Tibial nerve (tissue), 4 donors: ENCODE data around the gene UNCX. TPM values are rescaled to one million over a fixed set of nuclear protein-coding genes. Genes with fewer than 3 reads are reported as not detected.
"Not testable (repeated sequence)": the region's sequence is repeated elsewhere in the genome, so short reads cannot be mapped to it uniquely, and the experiment has no call there.

Experiments
- DNase-seq, 2 donors: peaks; one replicate each; pipeline ENCODE4 v3.0.0-alpha.2; 2019; ENCODE audit warnings: low spot score in 2 of 2
- H3K27ac ChIP-seq, 4 donors: fragments of 200-600 bp; sonication (generic) in 3 of 4; one replicate each; pipeline ENCODE4 v1.5.1; 2017 to 2019; ENCODE audit warnings: mild to moderate bottlenecking in 1 of 4
- H3K27me3 ChIP-seq, 2 donors: fragments of 200-600 bp; sonication (generic) in 1 of 2; one replicate each; pipeline versions ENCODE4 v1.5.1 to v1.6.0; 2017 to 2019
- H3K36me3 ChIP-seq, 3 donors: fragments of 200-600 bp; sonication (generic); one replicate each; pipeline ENCODE4 v1.5.1; 2018 to 2019
- H3K4me1 ChIP-seq, 4 donors: fragments of 200-600 bp; sonication (generic) in 3 of 4; one replicate each; pipeline ENCODE4 v1.5.1; 2017 to 2019
- H3K4me3 ChIP-seq, 4 donors: fragments of 200-600 bp; sonication (generic) in 3 of 4; one replicate each; pipeline ENCODE4 v1.5.1; 2017 to 2019; ENCODE audit warnings: mild to moderate bottlenecking in 1 of 4, moderate library complexity in 1 of 4
- H3K9me3 ChIP-seq, 4 donors: fragments of 200-600 bp; sonication (generic) in 3 of 4; one replicate each; pipeline ENCODE4 v1.5.1; 2017 to 2019
- EP300 ChIP-seq, 2 donors: sonication (generic); formaldehyde crosslinking; IDR thresholded peaks; one replicate each; pipeline ENCODE4 v1.6.1; 2017; ENCODE audit warnings: antibody characterized with exemption in 2 of 2, mild to moderate bottlenecking in 1 of 2
- POLR2A ChIP-seq, 2 donors: fragments of 450-650 bp; IDR thresholded peaks; one replicate each; pipeline ENCODE4 v1.6.1; 2017; ENCODE audit warnings: antibody characterized with exemption in 2 of 2, mild to moderate bottlenecking in 2 of 2, moderate library complexity in 2 of 2
- WGBS, 2 donors: methylation state at CpG; one replicate each; pipeline ENCODE4 v1.1.5; 2018; 5-methylcytosine and 5-hydroxymethylcytosine counted together
- total RNA-seq, 4 donors: library from RNA; depleted of rRNA; stranded (reverse); fragments of >200 nt; gene quantifications; one replicate each; pipeline ENCODE4 v1.1.0, GENCODE V29; 2016
- TF ChIP-seq, protein P1 (sequence below), 5 experiments: fragments of 200-600 bp in 3 of 5; fragments of 450-650 bp in 2 of 5; sonication (generic) in 3 of 5; IDR thresholded peaks; one replicate each; pipeline ENCODE4 v1.5.1; 2016 to 2019; ENCODE audit warnings: antibody characterized with exemption in 5 of 5, mild to moderate bottlenecking in 3 of 5, moderate library complexity in 2 of 5

UNCX gene
- total RNA-seq, 4 donors from 2014 or later, result not detected

DNA sequence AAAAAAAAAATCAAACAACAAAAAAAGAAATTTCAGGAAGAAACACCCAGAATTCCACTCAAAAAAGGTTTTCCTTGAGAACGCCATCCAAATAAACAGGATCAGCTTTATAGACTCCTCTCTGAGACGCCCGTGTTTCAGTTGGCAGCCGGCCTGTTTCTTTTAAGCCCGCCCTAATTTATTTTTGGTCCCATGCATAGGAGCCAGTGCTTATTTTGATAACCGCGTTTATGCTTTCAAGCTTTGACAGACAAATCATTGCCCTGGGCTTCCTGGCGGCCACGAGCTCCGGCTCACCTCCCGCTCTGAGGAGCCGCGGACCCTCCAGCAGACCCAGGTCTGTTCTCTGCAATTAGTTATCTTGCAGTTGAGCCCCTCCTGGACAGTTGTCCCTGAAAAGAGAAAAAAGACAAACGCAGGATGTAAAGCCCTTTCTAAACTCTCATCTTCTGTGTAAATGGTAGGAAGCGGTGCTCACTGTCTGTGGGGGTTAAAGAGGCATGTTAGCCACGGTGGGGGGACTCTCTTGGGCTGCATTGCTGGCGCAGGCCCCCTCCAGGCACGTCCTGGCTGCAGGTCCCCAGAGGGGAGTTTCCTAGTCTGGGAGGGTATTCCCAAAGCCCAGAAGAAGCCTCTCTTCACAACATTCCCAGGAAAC, 22.2 kb upstream of the UNCX start:
- Histone ChIP-seq H3K9me3 (no peaks in the 10 kb centered on the region), H3K36me3 (no peaks in the 10 kb centered on the region), H3K27me3 (peaks cover 0 to 79% of the 10 kb centered on the region in 2 donors), H3K4me3 (no peak overlapping the region), H3K27ac (no peak overlapping the region), H3K4me1 (peaks cover 0 to 12% (median 0%) of the 10 kb centered on the region in 4 donors)
- WGBS, 2 donors, result 8 to 12% methylated on average over 18 of the region's 18 CpGs
- no peak for DNase-seq
- TF ChIP-seq EP300 (IDR thresholded peaks at IDR 0.05) (no peak), POLR2A (IDR thresholded peaks at IDR 0.05) (no peak)
- TF ChIP-seq, protein P1, sequence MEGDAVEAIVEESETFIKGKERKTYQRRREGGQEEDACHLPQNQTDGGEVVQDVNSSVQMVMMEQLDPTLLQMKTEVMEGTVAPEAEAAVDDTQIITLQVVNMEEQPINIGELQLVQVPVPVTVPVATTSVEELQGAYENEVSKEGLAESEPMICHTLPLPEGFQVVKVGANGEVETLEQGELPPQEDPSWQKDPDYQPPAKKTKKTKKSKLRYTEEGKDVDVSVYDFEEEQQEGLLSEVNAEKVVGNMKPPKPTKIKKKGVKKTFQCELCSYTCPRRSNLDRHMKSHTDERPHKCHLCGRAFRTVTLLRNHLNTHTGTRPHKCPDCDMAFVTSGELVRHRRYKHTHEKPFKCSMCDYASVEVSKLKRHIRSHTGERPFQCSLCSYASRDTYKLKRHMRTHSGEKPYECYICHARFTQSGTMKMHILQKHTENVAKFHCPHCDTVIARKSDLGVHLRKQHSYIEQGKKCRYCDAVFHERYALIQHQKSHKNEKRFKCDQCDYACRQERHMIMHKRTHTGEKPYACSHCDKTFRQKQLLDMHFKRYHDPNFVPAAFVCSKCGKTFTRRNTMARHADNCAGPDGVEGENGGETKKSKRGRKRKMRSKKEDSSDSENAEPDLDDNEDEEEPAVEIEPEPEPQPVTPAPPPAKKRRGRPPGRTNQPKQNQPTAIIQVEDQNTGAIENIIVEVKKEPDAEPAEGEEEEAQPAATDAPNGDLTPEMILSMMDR (IDR thresholded peaks at IDR 0.05), result no peak

DNA sequence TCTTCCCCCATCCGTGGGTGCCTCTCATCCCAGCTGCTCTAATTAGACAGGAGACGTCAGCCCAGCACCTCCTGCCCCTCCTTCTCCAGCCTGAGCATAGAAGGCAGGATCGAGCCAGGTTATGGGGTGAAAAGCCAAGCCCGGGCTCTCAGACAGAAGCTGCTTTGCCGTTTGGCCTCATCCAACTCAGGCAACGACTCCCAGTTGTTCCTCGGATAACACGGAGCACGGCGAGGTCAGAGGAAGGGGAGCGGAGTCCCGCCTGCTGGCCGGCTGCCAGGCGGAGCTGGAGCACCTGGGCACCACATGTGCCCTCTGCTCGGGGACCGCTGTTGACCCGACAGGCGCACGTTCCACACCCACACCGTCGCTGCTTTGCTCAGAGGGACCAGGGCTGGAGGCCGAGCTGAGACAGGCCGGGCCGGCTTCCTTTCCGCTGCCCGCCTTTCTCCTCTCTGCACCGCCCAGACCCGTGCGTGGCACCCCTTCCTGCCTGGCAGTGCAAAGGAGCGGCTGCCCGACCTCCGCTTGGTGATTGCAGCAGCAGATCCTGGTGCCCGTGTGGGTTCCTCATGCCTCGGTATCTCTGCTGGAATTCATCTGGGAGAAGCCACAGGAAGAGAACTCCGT, 21.6 kb upstream of the UNCX start:
- no peak for DNase-seq
- peaks cover 0 to 85% of the 10 kb centered on the region in 2 donors for H3K27me3 ChIP-seq
- H3K36me3 ChIP-seq, result no peaks in the 10 kb centered on the region
- TF ChIP-seq EP300 (IDR thresholded peaks at IDR 0.05) (no peak), POLR2A (IDR thresholded peaks at IDR 0.05) (no peak)
- TF ChIP-seq, protein P1 (IDR thresholded peaks at IDR 0.05), result no peak
- WGBS, 2 donors, result 25 to 29% methylated on average over 32 to 34 of the region's 35 CpGs
- H3K27ac ChIP-seq, result no peak overlapping the region
- H3K4me1 ChIP-seq, result peaks cover 0 to 12% (median 0%) of the 10 kb centered on the region in 4 donors
- H3K9me3 ChIP-seq, result no peaks in the 10 kb centered on the region
- H3K4me3 ChIP-seq, result no peak overlapping the region

DNA sequence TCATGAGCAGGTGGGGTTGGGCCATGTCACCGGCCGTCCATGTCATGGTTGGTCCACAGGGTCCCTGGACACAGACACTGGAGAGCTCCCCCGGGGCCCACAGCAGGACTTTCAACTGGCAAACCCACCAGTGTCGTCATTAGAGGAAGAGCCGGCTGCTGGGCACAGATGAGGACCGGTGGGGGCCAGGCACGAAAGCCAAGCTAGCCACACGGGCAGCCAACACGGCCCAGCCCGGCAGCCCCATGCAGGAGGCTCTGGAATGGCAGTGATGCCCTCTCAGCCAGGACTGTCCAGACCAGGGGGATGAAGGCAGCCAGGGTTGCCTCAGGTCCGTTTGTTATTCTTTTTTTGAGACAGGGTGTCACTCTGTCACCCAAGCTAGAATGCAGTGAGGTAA, 21.1 kb upstream of the UNCX start:
- TF ChIP-seq, protein P1 (IDR thresholded peaks at IDR 0.05), result no peak
- TF ChIP-seq POLR2A (IDR thresholded peaks at IDR 0.05) (no peak), EP300 (IDR thresholded peaks at IDR 0.05) (no peak)
- Histone ChIP-seq H3K9me3 (no peaks in the 10 kb centered on the region), H3K27me3 (peaks cover 0 to 90% of the 10 kb centered on the region in 2 donors), H3K4me3 (no peak overlapping the region), H3K4me1 (peaks cover 0 to 12% (median 0%) of the 10 kb centered on the region in 4 donors), H3K36me3 (no peaks in the 10 kb centered on the region), H3K27ac (no peak overlapping the region)
- WGBS, 2 donors, result 70 to 81% methylated on average over 10 of the region's 11 CpGs
- no peak for DNase-seq

DNA sequence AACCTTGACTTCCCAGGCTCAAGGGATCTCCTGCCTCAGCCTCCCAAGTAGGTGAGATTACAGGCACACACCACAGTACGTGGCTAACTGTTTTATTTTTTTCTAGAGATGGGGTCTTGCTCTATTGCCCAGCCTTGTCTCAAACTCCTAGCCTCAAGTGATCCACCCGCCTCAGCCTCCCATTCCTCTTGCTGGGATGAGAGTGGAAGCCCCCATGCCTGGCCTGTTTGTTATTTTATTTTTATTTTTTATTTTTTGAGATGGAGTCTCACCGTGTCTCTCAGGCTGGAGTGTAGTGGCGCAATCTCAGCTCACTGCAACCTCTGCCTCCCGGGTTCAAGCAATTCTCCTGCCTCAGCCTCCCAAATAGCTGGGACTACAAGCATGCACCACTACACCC, 20.6 kb upstream of the UNCX start:
- H3K27ac ChIP-seq, H3K36me3 ChIP-seq, DNase-seq, H3K4me3 ChIP-seq, H3K9me3 ChIP-seq: not testable (repeated sequence)
- Histone ChIP-seq H3K4me1 (peaks cover 0 to 12% (median 0%) of the 10 kb centered on the region in 4 donors), H3K27me3 (peaks cover 0 to 95% of the 10 kb centered on the region in 2 donors)
- WGBS, 2 donors, result 78 to 80% methylated on average over 5 of the region's 5 CpGs

DNA sequence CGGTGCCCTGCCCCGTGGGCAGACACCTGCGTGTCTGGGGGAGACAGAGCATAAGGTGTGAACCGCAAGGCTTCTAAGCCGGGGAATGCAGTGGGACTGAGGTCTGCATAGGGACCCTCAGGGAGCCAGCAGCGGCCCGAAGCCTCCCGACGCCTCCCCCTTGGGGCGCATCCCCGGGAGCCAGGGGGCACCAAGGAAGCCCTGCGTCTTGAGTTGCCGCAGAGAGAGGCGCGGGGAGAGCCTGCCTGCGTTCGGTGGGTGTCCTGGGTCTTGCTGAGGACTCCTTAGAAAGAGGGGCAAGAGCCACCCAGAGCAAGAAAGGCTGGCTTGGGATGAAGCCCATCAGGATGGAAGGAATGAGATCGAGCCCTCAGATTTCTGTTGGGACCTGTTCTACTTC, 18.2 kb upstream of the UNCX start:
- H3K27ac ChIP-seq, result no peak overlapping the region
- H3K9me3 ChIP-seq, result no peaks in the 10 kb centered on the region
- H3K4me1 ChIP-seq, result peaks cover 0 to 12% (median 0%) of the 10 kb centered on the region in 4 donors
- H3K4me3 ChIP-seq, result no peak overlapping the region
- TF ChIP-seq, protein P1 (IDR thresholded peaks at IDR 0.05), result no peak
- no peak for TF ChIP-seq POLR2A (IDR thresholded peaks at IDR 0.05)
- no peak for TF ChIP-seq EP300 (IDR thresholded peaks at IDR 0.05)
- no peak for DNase-seq
- WGBS, 2 donors, result 72 to 75% methylated on average over 16 to 18 of the region's 18 CpGs
- H3K36me3 ChIP-seq, result no peaks in the 10 kb centered on the region
- H3K27me3 ChIP-seq, result peaks cover 0 to 98% of the 10 kb centered on the region in 2 donors
